Right atrium auricular region (tissue), 2 donors: ENCODE data around the gene HHLA2. TPM values are rescaled to one million over a fixed set of nuclear protein-coding genes. Genes with fewer than 3 reads are reported as not detected.

ENCODE experiments used
- DNase-seq: peaks from one replicate; pipeline ENCODE4 v3.0.0-alpha.2; 2019; ENCODE audit warnings: low spot score
- H3K27ac ChIP-seq, 2 donors: fragments of 200-600 bp; sonication (generic); 1 replicate in 1 of 2; 2 replicates in 1 of 2; pipeline ENCODE4 v1.5.1; 2016 to 2019
- H3K27me3 ChIP-seq, 2 donors: fragments of 200-600 bp; sonication (generic); one replicate each; pipeline versions ENCODE4 v1.5.1 to v1.6.0; 2017 to 2019
- H3K36me3 ChIP-seq: fragments of 200-600 bp; sonication (generic); one replicate; pipeline ENCODE4 v1.5.1; 2016
- H3K4me1 ChIP-seq, 2 donors: fragments of 200-600 bp; sonication (generic); one replicate each; pipeline versions ENCODE4 v1.5.1 to v1.6.0; 2017 to 2019
- H3K4me3 ChIP-seq, 2 donors: fragments of 200-600 bp; sonication (generic); 1 replicate in 1 of 2; 2 replicates in 1 of 2; pipeline ENCODE4 v1.5.1; 2017 to 2019; ENCODE audit warnings: mild to moderate bottlenecking in 1 of 2, moderate library complexity in 1 of 2
- H3K9me3 ChIP-seq, 2 donors: fragments of 200-600 bp; sonication (generic); one replicate each; pipeline ENCODE4 v1.5.1; 2019
- total RNA-seq, 2 donors: library from RNA; depleted of rRNA; stranded (reverse); fragments of >200 nt; gene quantifications; one replicate each; pipeline ENCODE4 v1.1.0, GENCODE V29; 2016
- TF ChIP-seq, protein P1 (sequence below), 2 donors: fragments of 200-600 bp; sonication (generic); IDR thresholded peaks; one replicate each; pipeline ENCODE4 v1.5.1; 2019; ENCODE audit warnings: antibody characterized with exemption in 2 of 2

HHLA2 gene
- total RNA-seq, 2 donors from 2014 or later = not detected

DNA sequence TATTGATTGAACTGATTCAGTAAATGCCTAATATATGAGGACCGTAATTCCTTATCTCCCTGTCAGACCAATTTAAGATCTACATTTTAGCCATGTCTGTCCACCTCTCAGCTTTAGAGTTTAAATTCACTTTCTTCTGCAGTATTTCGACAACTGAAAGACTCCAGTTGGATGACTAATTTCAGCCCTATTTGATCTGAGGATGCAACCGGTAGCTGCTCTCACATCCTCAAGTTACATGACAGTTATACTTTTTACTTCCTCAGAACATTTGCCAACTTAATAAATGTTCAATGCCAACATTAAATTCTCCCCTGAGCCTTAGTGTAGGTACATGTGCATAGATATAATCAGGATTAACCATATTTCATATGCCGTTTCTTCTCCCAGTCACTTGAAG lies 2.5 kb upstream of the HHLA2 start:
- no peak for DNase-seq
- Histone ChIP-seq H3K4me1 (no peaks in the 10 kb centered on the region), H3K4me3 (no peak overlapping the region), H3K36me3 (no peaks in the 10 kb centered on the region), H3K9me3 (no peaks in the 10 kb centered on the region), H3K27ac (no peak overlapping the region), H3K27me3 (no peaks in the 10 kb centered on the region)
- TF ChIP-seq, protein P1, sequence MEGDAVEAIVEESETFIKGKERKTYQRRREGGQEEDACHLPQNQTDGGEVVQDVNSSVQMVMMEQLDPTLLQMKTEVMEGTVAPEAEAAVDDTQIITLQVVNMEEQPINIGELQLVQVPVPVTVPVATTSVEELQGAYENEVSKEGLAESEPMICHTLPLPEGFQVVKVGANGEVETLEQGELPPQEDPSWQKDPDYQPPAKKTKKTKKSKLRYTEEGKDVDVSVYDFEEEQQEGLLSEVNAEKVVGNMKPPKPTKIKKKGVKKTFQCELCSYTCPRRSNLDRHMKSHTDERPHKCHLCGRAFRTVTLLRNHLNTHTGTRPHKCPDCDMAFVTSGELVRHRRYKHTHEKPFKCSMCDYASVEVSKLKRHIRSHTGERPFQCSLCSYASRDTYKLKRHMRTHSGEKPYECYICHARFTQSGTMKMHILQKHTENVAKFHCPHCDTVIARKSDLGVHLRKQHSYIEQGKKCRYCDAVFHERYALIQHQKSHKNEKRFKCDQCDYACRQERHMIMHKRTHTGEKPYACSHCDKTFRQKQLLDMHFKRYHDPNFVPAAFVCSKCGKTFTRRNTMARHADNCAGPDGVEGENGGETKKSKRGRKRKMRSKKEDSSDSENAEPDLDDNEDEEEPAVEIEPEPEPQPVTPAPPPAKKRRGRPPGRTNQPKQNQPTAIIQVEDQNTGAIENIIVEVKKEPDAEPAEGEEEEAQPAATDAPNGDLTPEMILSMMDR (IDR thresholded peaks at IDR 0.05) = no peak

DNA sequence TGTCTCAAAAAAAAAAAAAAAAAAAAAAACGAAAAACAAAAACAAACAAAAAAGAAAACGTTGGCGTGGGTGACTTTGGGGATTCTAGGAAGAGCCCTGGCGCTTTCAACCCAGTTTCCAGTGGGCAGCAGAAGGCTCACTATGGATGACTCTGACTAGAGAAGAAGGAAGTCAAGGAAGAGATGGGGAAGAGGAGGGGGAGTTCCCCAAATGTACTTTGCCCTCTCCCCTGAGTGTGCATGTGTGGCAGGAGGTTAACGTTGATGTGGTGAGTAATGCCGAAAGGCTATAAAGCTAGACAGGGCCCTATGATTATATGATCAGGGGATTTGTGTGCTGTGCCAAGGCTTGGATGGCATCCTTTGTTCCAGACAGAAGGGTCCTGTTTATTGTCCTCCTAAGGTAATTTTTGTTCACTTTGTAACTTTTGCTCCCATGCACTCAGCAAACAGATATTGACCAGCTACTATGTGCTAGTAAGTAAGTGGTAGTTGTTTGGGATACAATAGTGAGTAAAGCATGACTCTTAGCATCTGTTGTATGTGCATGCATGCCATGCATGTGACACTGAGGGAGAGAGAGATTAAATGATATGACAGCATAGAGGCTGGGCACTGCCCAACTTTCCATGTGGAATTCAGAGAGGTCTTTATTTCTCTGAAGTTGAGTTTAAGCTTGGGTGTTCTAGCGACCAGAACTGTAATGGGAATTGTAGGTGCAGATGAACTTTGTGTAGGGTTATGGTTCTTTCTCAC lies 750 bp upstream of the HHLA2 start:
- Histone ChIP-seq H3K4me1 (no peaks in the 10 kb centered on the region), H3K36me3 (no peaks in the 10 kb centered on the region), H3K27me3 (no peaks in the 10 kb centered on the region), H3K9me3 (no peaks in the 10 kb centered on the region), H3K4me3 (no peak overlapping the region), H3K27ac (no peak overlapping the region)
- TF ChIP-seq, protein P1 (IDR thresholded peaks at IDR 0.05) = no peak
- DNase-seq = no peak

DNA sequence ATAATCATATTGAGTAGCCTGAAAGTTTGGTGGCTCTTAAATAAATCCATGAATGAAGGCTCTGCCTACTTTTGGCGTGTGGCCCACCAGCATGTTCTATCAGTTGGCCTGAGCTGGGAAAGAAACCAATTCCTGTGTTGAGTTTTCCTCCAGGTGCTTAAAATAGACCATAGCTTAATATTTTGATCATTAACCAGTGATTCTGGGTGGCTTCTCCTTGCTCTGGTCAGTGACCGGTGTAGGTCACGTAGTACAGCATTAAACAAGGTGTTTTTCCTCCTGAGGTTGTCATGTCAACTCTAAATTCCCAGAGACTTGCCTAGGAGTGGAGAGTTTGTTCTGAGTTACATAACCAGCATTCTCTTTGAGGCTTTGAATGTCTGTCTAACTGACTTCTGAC lies 1.3 kb downstream of the HHLA2 start:
- TF ChIP-seq, protein P1 (IDR thresholded peaks at IDR 0.05) = no peak
- H3K27ac ChIP-seq = no peak overlapping the region
- no peak overlapping the region for H3K4me3 ChIP-seq
- DNase-seq = no peak
- H3K27me3 ChIP-seq = no peaks in the 10 kb centered on the region
- no peaks in the 10 kb centered on the region for H3K36me3 ChIP-seq
- H3K4me1 ChIP-seq = no peaks in the 10 kb centered on the region
- no peaks in the 10 kb centered on the region for H3K9me3 ChIP-seq

DNA sequence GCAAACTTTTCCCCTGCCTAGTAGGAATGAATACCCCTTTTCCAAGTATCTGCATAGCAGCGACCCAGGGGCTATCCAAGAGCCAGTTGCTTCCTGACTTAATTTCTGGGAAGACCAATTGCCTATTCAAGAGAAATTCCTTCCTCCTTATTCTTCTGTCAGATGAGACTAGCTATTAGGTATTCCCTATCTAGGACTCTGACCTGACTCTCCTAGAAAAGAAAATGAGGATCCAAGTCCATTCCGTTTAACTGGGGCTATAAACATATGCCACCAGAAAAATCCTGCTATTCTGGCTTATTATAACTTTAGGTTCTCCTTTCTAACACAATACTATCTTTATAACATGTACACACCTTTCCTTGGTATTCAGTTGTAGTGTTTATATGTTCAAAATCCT lies 1.7 kb downstream of the HHLA2 start:
- H3K27ac ChIP-seq = no peak overlapping the region

DNA sequence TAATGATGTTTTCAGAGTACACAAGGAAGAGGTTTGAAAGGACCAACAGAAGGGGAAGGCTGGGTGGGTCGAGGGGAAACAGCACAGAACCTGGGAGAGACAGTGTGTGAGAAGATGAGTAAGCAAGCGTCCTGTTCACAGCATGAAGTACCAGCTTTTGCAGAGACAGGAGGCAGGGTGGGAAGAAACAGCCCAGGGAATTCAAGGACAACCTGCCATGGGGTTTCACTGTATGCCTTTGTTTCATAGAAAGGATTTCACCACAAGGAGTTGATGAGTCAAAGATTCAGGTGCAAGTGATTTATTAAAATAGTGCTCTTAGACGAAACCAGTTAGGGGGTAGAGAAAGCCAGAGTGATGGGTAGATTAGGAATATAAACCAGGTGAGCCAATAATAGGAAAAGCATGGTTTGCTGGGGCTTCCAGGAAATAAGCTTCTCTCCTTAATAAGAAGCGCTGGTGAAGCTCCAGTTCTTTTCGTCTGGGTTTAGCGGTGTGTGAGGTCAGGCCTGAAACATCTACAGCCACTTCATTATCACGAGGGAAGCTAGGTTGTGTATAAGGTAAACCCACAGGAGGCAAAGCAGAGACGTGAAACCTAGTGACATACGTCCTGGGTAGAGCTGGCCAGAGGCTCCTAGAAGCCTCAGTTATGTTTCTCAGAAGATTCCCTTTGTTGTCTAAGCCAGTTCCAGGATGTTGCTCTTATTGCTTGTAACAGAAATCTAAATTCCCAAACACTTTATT lies 3.9 kb downstream of the HHLA2 start:
- TF ChIP-seq, protein P1 (IDR thresholded peaks at IDR 0.05) = no peak
- Histone ChIP-seq H3K27me3 (no peaks in the 10 kb centered on the region), H3K36me3 (no peaks in the 10 kb centered on the region), H3K27ac (no peak overlapping the region), H3K4me3 (no peak overlapping the region), H3K4me1 (no peaks in the 10 kb centered on the region), H3K9me3 (no peaks in the 10 kb centered on the region)
- DNase-seq = no peak

More for the DNA sequence above, 1.7 kb downstream of the HHLA2 start:
- no peaks in the 10 kb centered on the region for H3K36me3 ChIP-seq
- H3K4me1 ChIP-seq = no peaks in the 10 kb centered on the region
- no peak overlapping the region for H3K4me3 ChIP-seq
- no peaks in the 10 kb centered on the region for H3K9me3 ChIP-seq
- no peaks in the 10 kb centered on the region for H3K27me3 ChIP-seq
- TF ChIP-seq, protein P1 (IDR thresholded peaks at IDR 0.05) = no peak
- no peak for DNase-seq
